ENCODE results near the gene PKDCC. TPM values are rescaled to one million over a fixed set of nuclear protein-coding genes. Genes with fewer than 3 reads are reported as not detected.

Gene PKDCC, protein sequence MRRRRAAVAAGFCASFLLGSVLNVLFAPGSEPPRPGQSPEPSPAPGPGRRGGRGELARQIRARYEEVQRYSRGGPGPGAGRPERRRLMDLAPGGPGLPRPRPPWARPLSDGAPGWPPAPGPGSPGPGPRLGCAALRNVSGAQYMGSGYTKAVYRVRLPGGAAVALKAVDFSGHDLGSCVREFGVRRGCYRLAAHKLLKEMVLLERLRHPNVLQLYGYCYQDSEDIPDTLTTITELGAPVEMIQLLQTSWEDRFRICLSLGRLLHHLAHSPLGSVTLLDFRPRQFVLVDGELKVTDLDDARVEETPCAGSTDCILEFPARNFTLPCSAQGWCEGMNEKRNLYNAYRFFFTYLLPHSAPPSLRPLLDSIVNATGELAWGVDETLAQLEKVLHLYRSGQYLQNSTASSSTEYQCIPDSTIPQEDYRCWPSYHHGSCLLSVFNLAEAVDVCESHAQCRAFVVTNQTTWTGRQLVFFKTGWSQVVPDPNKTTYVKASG
- total RNA-seq, result 74.4 and 81.9 TPM in 2 replicates
- long read RNA-seq, result 0 reads

DNA sequence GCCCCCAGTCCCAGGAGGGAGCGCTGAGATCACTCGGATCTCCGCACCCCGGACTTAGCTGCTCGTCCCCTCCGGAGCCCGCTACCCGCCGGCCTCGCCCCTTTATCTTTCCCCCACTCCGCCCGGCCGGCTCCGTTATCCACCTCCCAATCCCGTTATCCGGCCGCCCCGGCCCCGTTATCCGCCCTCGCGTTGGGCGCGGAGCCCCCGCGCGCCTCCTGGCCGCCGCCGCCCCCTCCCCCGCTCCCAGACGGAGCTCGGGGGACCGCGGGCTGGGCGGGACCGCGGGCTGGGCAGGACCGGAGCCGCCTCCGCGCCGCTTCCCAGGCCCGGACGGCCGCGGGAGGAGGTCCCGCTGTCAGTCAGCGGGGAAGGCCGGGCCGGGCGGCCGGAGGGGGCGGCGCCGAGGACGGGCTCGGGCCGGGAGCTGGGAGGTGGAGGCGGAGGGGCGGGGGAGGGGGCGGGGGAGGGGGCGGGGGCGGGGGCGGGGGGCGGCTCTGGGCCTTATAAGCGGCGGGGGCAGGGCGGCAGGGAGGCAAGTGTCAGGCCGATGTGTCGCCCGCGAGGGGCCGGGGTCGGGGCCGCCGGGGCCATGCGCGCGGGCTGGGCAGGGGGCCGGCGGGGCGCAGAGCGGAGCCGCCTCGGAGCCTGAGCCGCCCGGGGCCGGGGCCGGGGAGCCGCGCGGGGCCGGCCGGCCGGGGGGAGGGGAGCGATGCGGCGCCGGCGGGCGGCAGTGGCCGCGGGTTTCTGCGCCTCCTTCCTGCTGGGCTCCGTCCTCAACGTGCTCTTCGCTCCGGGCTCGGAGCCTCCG is at the start of gene PKDCC:
TSS of gene PKDCC (plus strand) at position 534 of the 811 bp plus-strand sequence. CDS start at position 713, 179 bp downstream.
- Mint-ChIP-seq H3K4me3 (peak within 1 kb of the TSS; percentile 96), H3K4me1 (peaks cover 75% of the 10 kb centered on the region), H3K27me3 (ENCODE audit: low read depth) (peaks cover 9% of the 10 kb centered on the region), H3K36me3 (ENCODE audit: low read depth) (no peaks in the 10 kb centered on the region), H3K9me3 (no peaks in the 10 kb centered on the region), H3K27ac (ENCODE audit: unreplicated experiment) (peak within 1 kb of the TSS; percentile 95)
- TF ChIP-seq CTCF (conservative IDR thresholded peaks at IDR 0.05), result no peak
- DNase-seq (ENCODE audit: low read depth, low spot score), result peak; percentile 72

- H3K27ac Mint-ChIP-seq (ENCODE audit: unreplicated experiment), result peak overlapping the region; percentile 98
- peak overlapping the region; percentile 44 for H3K4me3 Mint-ChIP-seq
- H3K27me3 Mint-ChIP-seq (ENCODE audit: low read depth), result no peaks in the 10 kb centered on the region
- TF ChIP-seq CTCF (conservative IDR thresholded peaks at IDR 0.05), result no peak
- peaks cover 4% of the 10 kb centered on the region for H3K36me3 Mint-ChIP-seq (ENCODE audit: low read depth)
- H3K9me3 Mint-ChIP-seq, result peaks cover 10% of the 10 kb centered on the region
- H3K4me1 Mint-ChIP-seq, result peaks cover 30% of the 10 kb centered on the region
- DNase-seq (ENCODE audit: low read depth, low spot score), result no peak
Observed at GRCh38 chr2:41998186-41999127, 49.4 kb upstream of the PKDCC start.

DNA sequence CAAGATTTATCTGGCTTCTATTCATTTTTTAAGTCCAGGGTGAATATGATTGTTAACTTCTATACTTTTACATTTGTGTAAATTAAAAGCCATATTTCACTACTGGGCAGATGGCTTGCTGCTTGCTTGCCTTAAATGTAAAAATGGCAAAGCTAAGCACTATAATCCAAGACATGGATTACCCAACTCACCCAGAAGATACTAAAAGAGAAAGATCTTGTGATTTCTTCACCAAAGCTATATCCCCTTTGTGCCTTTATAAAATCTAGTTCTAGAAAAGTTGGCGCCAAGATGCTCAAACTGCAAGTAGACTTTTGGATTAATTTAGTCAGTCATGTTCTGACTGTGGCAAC is 48.7 kb upstream of the PKDCC start:
- peaks cover 6% of the 10 kb centered on the region for H3K36me3 Mint-ChIP-seq (ENCODE audit: low read depth)
- no peak for TF ChIP-seq CTCF (conservative IDR thresholded peaks at IDR 0.05)
- peaks cover 13% of the 10 kb centered on the region for H3K9me3 Mint-ChIP-seq
- H3K27ac Mint-ChIP-seq (ENCODE audit: unreplicated experiment), result no peak overlapping the region
- H3K4me1 Mint-ChIP-seq, result peaks cover 30% of the 10 kb centered on the region
- H3K27me3 Mint-ChIP-seq (ENCODE audit: low read depth), result no peaks in the 10 kb centered on the region
- H3K4me3 Mint-ChIP-seq, result no peak overlapping the region
- no peak for DNase-seq (ENCODE audit: low read depth, low spot score)

DNA sequence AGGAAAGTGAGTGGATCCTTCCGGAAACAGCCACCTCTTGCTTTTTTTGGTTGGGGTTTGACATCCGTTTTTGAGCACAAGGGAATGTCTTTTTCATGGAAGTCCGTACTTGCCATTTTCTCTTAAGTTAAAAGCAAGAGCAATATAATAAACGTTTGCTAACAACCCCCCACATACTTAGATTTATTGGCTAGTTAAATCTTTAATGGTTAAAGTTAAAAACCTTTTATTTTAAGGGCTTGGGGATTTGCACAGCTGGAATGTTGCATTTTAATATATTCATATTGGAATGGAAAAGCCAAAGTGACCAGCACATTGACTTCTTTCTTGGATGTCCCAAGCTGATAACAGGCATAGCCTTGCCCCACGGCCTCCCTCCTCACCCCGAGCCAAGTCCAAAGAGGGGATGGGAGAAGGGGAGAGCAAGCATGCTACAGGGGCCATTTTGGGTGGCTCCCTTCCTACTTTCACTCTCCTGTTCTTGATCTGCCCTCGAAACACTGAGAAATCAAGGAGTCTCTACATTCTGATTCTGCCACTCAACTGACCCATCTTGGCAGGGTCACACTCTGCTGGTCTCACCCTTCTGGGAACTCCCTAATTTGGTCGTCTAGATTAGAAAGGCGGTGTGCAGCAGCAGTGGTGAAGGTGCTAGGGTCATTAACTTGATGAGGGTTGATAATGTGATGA is 48.1 kb upstream of the PKDCC start:
- Mint-ChIP-seq H3K27ac (ENCODE audit: unreplicated experiment) (no peak overlapping the region), H3K4me3 (no peak overlapping the region), H3K27me3 (ENCODE audit: low read depth) (no peaks in the 10 kb centered on the region), H3K9me3 (peaks cover 13% of the 10 kb centered on the region), H3K4me1 (peaks cover 30% of the 10 kb centered on the region), H3K36me3 (ENCODE audit: low read depth) (peaks cover 6% of the 10 kb centered on the region)
- no peak for TF ChIP-seq CTCF (conservative IDR thresholded peaks at IDR 0.05)
- no peak for DNase-seq (ENCODE audit: low read depth, low spot score)
